G401.6 (cell line): Measurements from ENCODE around the gene BTK.

Experiments
- FAIRE-seq: peaks from 2 replicates; lab custom pipeline; 2012; peaks lifted over from hg19 to GRCh38; lab: Jason Lieb, UNC

Gene BTK

GRCh38 chrX:101393530-101394305 lies 7.7 kb upstream of the BTK start:
- FAIRE-seq = no peak

- FAIRE-seq = no peak
Measured at GRCh38 chrX:101391831-101392230, 5.8 kb upstream of the BTK start.

DNA sequence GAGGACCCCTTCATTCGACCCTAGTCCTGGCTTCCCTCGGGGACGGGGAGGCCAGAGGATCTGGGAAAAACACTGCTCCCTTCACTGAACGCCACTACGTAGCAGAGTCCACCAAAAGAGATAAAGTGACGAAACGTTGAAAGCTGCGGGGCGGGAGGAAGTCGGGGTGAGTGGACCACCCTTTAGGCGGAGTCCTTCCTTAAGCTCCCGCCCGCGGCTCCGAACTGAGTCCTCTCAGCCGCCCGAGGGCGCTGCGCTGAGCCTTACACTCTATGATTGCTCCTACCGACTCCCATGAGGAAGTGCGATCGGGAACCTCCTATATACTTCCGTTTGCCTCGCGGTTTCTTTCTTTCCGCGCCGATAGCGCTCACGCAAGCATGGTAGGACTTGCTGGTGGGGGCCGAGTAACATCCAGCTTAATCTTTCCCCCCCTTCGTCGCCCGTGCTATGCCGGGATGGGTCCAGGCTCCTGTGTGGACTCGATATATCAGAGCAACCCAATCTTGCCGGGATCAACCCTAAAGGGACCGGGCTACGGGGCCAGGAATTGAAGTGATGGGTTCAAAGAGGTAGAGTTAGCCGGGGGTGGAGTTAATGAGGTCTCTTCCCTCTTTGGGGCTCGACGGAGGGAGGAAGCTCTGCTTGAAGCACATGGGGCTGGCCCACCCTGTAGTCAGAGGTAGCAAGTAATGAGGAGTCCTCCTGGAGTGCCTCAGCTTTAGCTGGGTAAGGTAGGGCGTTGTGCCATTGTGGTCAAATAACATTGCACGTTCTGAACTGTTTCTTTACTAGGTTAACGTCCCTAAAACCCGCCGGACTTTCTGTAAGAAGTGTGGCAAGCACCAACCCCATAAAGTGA lies 4.9 kb upstream of the BTK start, which contains the start of gene RPL36A:
RPL36A (plus strand) TSS at position 348 of the 862 bp plus-strand sequence; CDS start at position 381, 33 bp downstream.
- FAIRE-seq = peak; percentile 93

- FAIRE-seq = no peak
Measured at GRCh38 chrX:101388604-101389003, 2.6 kb upstream of the BTK start.

- no peak for FAIRE-seq
Measured at GRCh38 chrX:101386542-101386885, 523 bp upstream of the BTK start.

- FAIRE-seq = no peak
Measured at GRCh38 chrX:101385026-101385684, 836 bp downstream of the BTK start.

DNA sequence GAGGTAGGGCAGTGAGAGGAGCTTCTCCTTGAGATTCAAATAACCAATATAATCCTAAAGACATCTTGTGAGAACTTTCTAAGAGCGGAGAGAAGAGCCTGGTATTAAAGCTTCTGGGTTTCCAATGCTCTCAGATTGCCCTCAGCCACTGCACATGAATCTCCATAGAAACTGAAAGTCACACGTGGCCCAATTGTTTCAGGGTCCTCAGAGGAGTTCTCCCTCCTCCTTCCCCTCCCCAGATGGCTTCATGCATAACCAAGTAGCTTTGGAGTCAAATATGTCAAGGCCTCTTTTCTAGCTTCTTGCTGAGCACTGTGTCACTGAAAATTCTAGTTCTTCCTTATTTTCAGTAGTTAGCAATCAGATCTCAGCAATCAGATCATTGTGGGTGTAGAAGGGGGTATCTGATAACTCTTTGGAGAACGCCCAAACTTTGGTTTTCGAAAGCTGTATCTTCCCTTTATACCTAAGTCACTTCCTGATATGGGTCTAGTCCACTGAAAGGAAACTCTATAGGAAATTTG lies 2.2 kb downstream of the BTK start:
- no peak for FAIRE-seq

DNA sequence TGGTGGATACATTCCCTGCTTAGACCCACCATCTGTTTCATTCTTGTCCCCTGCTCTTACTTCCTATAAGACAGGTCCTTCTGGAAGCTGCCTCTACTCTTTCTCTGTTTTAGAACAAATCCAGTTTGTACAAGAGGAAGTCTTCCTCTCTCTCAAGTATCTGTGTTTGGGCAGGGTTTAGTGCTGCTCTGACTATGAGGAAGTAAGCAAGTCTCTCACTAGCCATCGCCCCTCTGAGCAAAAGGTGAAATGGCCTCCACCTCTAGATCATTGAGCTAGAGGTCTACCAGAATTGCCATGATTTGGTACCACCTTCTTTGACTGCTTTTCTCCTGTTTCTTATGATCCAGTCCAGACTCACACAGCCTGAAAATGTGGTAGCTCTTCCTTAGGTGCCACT lies 8.4 kb downstream of the BTK start:
- FAIRE-seq = no peak

- FAIRE-seq = no peak
Measured at GRCh38 chrX:101370888-101371504, 15.0 kb downstream of the BTK start.

GRCh38 chrX:101369687-101370086 lies 16.3 kb downstream of the BTK start:
- FAIRE-seq = no peak

GRCh38 chrX:101368800-101369199 lies 17.2 kb downstream of the BTK start:
- no peak for FAIRE-seq

DNA sequence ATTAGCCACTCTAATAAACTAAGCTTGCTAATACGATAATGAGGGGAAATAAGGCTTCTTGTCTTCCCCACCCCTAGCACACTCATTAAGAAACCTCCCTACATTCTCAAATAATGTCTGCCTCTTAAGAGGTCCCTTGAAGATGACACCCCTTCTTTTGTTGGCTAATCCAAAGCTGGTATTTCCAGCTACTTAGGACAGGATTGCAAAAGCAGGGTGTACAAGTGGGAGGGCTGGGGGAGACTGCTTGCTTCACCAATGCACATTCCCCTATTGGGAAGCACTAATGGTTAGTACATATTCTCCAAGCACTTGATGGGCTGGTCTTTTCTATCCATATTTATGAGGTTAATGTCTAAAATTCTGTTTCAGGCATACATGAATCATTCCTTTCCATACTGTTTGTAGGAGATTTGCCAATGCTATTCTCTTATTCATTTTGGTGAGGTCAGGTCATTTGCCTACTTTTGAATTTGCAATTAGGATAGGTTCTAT lies 20.6 kb downstream of the BTK start:
- FAIRE-seq = no peak

GRCh38 chrX:101362757-101363156 lies 23.2 kb downstream of the BTK start:
- FAIRE-seq = no peak

DNA sequence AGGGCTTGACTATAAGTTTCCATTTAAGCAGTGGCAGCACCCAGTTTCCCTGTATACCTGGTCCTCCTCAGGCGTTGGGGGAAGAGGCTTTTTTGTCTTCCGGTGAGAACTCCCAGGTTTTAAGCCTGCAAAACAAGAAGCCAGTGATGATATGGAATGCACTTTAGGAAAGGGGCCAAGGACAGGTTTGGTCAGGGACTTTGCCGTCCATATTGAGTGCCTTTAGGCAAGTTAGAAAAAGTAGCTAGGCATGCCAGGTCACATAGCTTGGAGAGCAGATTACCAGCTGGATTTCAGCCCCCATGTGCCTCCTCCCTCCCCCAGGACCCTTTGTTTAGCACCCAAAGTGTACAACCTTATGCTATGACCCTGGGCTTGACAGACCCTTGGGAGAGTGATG lies 23.9 kb downstream of the BTK start:
- FAIRE-seq = no peak

- FAIRE-seq = no peak
Measured at GRCh38 chrX:101360390-101360789, 25.6 kb downstream of the BTK start.

DNA sequence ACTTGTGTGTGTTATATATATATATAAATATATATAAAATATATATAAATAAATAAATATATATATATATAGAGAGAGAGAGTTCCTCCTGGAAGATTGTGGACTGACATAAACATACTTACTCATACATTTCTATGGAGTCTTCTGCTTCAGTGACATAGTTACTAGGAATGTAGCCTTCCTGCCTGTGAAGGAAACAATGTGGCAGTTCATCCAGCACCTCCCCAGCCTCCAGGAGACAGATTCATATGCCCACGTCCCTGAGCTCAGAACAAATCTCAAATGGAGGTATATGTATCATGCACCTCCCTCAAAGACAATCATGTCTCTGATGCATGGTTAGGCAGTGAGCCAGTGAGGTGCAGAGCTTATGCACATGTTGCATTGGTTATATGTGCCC lies 26.0 kb downstream of the BTK start:
- FAIRE-seq = no peak

GRCh38 chrX:101357166-101357795 lies 28.7 kb downstream of the BTK start:
- FAIRE-seq = peak; percentile 92

DNA sequence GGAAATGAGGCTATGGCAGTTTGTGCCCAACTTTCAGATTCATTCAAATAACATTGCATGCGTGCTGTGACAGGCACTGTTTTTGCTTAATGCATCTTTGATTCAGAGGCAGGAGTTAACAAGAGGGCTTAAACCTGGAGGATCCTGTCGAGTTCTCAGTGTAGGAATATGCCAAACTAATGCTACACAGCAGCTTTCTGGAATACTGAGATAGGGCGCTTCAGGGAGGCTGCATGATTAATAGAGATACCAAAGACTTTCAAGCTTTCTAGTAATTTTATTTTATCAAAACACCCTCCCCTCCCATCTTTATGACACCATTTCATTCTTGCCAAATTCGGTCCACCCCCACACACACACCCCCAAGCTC lies 36.8 kb downstream of the BTK start:
- no peak for FAIRE-seq

GRCh38 chrX:101348452-101349192 lies 37.4 kb downstream of the BTK start, which contains the start of gene TIMM8A:
TIMM8A (minus strand) TSS chrX:101348742; CDS start chrX:101348664, 78 bp downstream.
- no peak for FAIRE-seq

DNA sequence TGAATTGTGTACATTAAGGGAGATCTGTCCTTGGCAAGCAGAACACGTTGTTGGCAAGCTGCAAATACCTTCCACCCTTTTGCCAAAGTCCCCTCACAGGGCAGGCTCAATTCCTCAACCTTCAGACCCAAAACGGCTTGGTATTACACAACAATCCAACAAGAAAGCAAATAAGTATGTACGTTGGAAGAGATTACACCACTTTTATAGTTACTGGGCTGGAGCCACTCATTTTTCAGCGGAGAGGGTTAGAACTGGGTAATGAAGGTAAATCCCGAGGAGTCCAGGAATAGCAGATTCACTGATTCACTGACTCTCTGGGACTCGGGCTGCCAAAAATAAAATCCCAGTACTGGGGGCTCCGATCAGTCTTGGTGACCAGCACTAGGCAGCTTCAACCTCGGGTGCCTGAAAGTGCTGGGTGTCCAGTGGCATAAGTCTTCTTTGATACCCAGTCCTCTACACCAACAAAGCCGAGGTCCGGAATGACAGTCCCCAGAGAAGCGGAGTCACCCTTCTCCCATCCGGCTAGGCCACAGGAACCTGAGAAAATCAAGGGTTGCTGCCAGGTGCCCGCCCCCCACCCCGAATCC lies 38.0 kb downstream of the BTK start:
- no peak for FAIRE-seq
